GM19328 (cell line): Measurements from ENCODE around the gene RFLNA.

Experiments used
- ATAC-seq: cut with Tn5 transposase; IDR thresholded peaks from one replicate; pipeline ENCODE4 v1.9.1; 2021; ENCODE audit warnings: mild to moderate bottlenecking, moderate library complexity; ENCODE audit not compliant: unreplicated experiment

Gene RFLNA

GRCh38 chr12:124335426-124336183 lies 40.7 kb downstream of the RFLNA start:
- no peak for ATAC-seq

- no peak for ATAC-seq
Observed at GRCh38 chr12:124336184-124336437, 41.2 kb downstream of the RFLNA start.

GRCh38 chr12:124336742-124337520 lies 42.0 kb downstream of the RFLNA start:
- ATAC-seq: no peak

- no peak for ATAC-seq
Observed at GRCh38 chr12:124337622-124338021, 42.7 kb downstream of the RFLNA start.

GRCh38 chr12:124338448-124338847 lies 43.6 kb downstream of the RFLNA start:
- ATAC-seq: no peak

- no peak for ATAC-seq
Observed at GRCh38 chr12:124338876-124339603, 44.1 kb downstream of the RFLNA start.

GRCh38 chr12:124340080-124340900 lies 45.4 kb downstream of the RFLNA start:
- no peak for ATAC-seq

- ATAC-seq: no peak
Observed at GRCh38 chr12:124341645-124342069, 46.8 kb downstream of the RFLNA start.

GRCh38 chr12:124344022-124344421 lies 49.1 kb downstream of the RFLNA start:
- no peak for ATAC-seq

GRCh38 chr12:124344526-124344925 lies 49.6 kb downstream of the RFLNA start:
- no peak for ATAC-seq

GRCh38 chr12:124345795-124346194 lies 50.9 kb downstream of the RFLNA start:
- ATAC-seq: no peak

GRCh38 chr12:124346425-124347168 lies 51.7 kb downstream of the RFLNA start:
- ATAC-seq: no peak

GRCh38 chr12:124347335-124347734 lies 52.4 kb downstream of the RFLNA start:
- ATAC-seq: no peak

- no peak for ATAC-seq
Observed at GRCh38 chr12:124347805-124348658, 53.1 kb downstream of the RFLNA start.

GRCh38 chr12:124348659-124349380 lies 53.9 kb downstream of the RFLNA start:
- ATAC-seq: no peak

GRCh38 chr12:124350491-124350890 lies 55.6 kb downstream of the RFLNA start:
- ATAC-seq: no peak

GRCh38 chr12:124351422-124351821 lies 56.5 kb downstream of the RFLNA start:
- ATAC-seq: no peak

GRCh38 chr12:124352257-124352656 lies 57.4 kb downstream of the RFLNA start:
- no peak for ATAC-seq

GRCh38 chr12:124352839-124353238 lies 57.9 kb downstream of the RFLNA start:
- no peak for ATAC-seq
